ENCODE results near the gene EIF4G3. TPM values are rescaled to one million over a fixed set of nuclear protein-coding genes. Genes with fewer than 3 reads are reported as not detected.
A peak's percentile ranks its signal among the peaks of the same experiment; 100 is the strongest.
"Not testable (repeated sequence)": the region's sequence is repeated elsewhere in the genome, so short reads cannot be mapped to it uniquely, and the experiment has no call there.

The EIF4G3 gene
- polyA plus RNA-seq, 1 donor from 2014 or later = 13.1 TPM

DNA sequence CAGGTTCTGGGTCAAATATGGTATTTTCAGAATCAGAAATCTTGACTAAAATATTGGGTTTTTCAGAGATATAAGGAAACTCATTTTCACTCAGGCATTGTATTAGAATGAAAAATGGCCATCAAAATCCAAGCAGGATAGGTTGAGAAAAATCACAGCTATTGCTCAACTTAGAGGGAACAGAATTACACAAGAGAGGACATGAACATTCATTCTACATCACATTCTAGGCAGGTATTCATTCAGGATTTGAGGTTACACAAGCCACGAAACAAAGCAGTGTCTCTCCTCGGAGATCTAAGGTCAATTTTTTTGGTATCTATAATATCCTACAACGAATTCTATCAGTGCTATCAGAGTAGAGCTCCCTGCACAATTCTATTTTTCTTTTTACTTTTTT is 226.0 kb downstream of the EIF4G3 start:
- Mint-ChIP-seq H3K27ac (peak overlapping the region in 1 of 3 donors; percentile 15), H3K4me1 (peaks cover 4 to 12% (median 4%) of the 10 kb centered on the region in 3 donors), H3K9me3 (no peaks in the 10 kb centered on the region), H3K4me3 (no peak overlapping the region), H3K27me3 (no peaks in the 10 kb centered on the region), H3K36me3 (peaks cover 7% of the 10 kb centered on the region)

- Mint-ChIP-seq H3K27ac (peak overlapping the region in 1 of 3 donors; percentile 15), H3K4me1 (peaks cover 4 to 12% (median 4%) of the 10 kb centered on the region in 3 donors), H3K27me3 (no peaks in the 10 kb centered on the region), H3K4me3 (no peak overlapping the region), H3K36me3 (peaks cover 7% of the 10 kb centered on the region), H3K9me3 (no peaks in the 10 kb centered on the region)
Measured at GRCh38 chr1:20949871-20950590, 226.7 kb downstream of the EIF4G3 start.

- H3K27me3 Mint-ChIP-seq = no peaks in the 10 kb centered on the region
- H3K9me3 Mint-ChIP-seq = no peaks in the 10 kb centered on the region
- H3K4me3 Mint-ChIP-seq = no peak overlapping the region
- peaks cover 6% of the 10 kb centered on the region for H3K36me3 Mint-ChIP-seq
- H3K4me1 Mint-ChIP-seq = peaks cover 4 to 12% (median 4%) of the 10 kb centered on the region in 3 donors
- no peak overlapping the region for H3K27ac Mint-ChIP-seq
Measured at GRCh38 chr1:20948101-20948500, 228.6 kb downstream of the EIF4G3 start.

DNA sequence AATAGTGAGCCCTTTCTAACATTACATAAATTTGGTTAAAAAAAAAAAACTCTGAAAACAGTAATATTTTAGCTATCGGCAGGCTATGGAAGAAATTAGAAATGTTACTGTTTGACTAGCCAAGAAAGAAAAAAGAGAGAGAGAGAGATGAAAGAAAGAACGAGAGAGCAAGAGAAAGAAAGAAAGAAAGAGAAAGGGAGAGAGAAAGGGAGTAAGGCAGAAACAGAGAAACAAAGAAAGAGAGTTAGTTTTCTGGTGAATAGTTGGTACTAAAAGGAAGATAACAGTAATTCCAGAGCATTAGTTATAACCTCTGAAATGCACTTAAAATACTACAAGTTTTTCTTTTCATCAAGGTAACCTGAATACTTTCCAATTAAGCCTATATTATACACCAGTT is 229.3 kb downstream of the EIF4G3 start:
- peaks cover 4 to 12% (median 4%) of the 10 kb centered on the region in 3 donors for H3K4me1 Mint-ChIP-seq
- H3K9me3 Mint-ChIP-seq = no peaks in the 10 kb centered on the region
- peaks cover 5% of the 10 kb centered on the region for H3K36me3 Mint-ChIP-seq
- no peaks in the 10 kb centered on the region for H3K27me3 Mint-ChIP-seq
- H3K27ac Mint-ChIP-seq = no peak overlapping the region
- H3K4me3 Mint-ChIP-seq = no peak overlapping the region

- Mint-ChIP-seq H3K36me3 (peaks cover 9% of the 10 kb centered on the region), H3K27me3 (no peaks in the 10 kb centered on the region), H3K9me3 (no peaks in the 10 kb centered on the region), H3K4me1 (peaks cover 12 to 14% (median 13%) of the 10 kb centered on the region in 3 donors), H3K4me3 (no peak overlapping the region), H3K27ac (no peak overlapping the region)
Measured at GRCh38 chr1:20936621-20937020, 240.1 kb downstream of the EIF4G3 start.

DNA sequence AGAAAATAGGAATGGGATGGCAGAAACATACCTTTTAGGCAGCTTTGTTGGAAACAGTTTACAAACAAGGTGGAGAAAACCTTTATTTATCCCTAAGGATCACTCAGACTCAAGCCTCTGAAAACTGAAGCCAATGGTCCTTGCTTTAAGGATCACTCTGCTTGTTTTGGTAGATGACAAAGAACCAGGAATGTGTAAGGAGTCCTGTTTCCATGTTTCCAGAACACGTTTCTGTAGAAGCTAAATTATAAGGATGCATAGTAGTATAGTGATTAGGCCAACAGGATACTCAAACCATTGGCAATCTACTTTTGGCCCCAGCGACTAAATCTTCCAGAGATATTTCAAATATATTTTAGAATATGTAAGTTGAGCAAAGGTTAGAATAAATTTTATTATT is 240.5 kb downstream of the EIF4G3 start:
- H3K27ac Mint-ChIP-seq = no peak overlapping the region
- H3K9me3 Mint-ChIP-seq = no peaks in the 10 kb centered on the region
- H3K4me3 Mint-ChIP-seq = no peak overlapping the region
- no peaks in the 10 kb centered on the region for H3K27me3 Mint-ChIP-seq
- peaks cover 9% of the 10 kb centered on the region for H3K36me3 Mint-ChIP-seq
- H3K4me1 Mint-ChIP-seq = peaks cover 12 to 14% (median 13%) of the 10 kb centered on the region in 3 donors

DNA sequence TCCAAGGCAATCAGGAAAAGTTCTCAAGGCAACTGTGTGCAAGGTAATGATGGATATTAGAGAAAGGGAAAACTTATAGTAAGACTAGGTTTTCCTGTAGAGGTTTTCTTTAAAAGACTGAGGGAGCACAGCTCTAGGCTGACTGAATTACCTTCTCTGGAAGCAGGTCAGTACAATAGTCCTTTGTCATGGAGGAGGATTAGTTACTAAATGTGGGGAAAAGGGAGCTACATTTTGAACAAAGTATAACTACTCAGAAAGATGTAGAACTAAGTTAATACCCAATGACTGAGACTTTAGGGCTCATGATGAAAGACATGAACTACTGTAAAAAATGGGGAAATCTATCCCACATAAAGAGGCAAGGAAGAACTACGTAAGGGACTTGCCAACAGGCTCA is 241.0 kb downstream of the EIF4G3 start:
- Mint-ChIP-seq H3K9me3 (no peaks in the 10 kb centered on the region), H3K4me3 (no peak overlapping the region)

DNA sequence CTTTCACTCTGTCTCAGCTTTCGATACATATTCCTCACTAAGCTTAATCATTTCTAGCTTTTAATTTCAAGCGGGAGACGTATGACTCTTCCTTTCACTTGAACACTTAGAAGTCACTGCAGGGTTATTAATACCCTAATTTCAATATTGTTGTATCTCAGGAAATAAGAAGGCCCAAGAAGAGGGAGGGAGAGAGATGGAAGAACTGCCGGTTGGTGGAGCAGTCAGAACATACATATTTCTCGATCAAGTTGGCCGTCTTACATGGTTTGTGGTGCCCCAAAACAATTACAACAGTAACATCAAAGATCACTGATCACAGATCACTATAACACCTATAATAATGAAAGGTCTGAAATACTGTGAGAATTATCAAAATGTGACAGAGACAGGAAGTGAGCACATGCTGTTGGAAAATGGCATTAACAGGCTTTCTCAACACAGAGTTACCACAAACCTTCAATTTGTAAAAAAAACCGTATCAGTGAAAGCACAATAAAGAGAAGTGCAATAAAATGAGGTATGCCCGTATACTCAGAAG is 244.2 kb downstream of the EIF4G3 start:
- H3K9me3 Mint-ChIP-seq = no peaks in the 10 kb centered on the region
- peak overlapping the region; percentile 12 to 27 (median 21) for H3K27ac Mint-ChIP-seq
- H3K36me3 Mint-ChIP-seq = peaks cover 9% of the 10 kb centered on the region
- peaks cover 13 to 20% (median 14%) of the 10 kb centered on the region in 3 donors for H3K4me1 Mint-ChIP-seq
- H3K27me3 Mint-ChIP-seq = no peaks in the 10 kb centered on the region
- peak overlapping the region in 1 of 4 donors; percentile 42 for H3K4me3 Mint-ChIP-seq

More for the DNA sequence above, 241.0 kb downstream of the EIF4G3 start:
- no peaks in the 10 kb centered on the region for H3K27me3 Mint-ChIP-seq
- no peak overlapping the region for H3K27ac Mint-ChIP-seq
- H3K36me3 Mint-ChIP-seq = peaks cover 8% of the 10 kb centered on the region
- H3K4me1 Mint-ChIP-seq = peaks cover 12 to 14% (median 13%) of the 10 kb centered on the region in 3 donors

DNA sequence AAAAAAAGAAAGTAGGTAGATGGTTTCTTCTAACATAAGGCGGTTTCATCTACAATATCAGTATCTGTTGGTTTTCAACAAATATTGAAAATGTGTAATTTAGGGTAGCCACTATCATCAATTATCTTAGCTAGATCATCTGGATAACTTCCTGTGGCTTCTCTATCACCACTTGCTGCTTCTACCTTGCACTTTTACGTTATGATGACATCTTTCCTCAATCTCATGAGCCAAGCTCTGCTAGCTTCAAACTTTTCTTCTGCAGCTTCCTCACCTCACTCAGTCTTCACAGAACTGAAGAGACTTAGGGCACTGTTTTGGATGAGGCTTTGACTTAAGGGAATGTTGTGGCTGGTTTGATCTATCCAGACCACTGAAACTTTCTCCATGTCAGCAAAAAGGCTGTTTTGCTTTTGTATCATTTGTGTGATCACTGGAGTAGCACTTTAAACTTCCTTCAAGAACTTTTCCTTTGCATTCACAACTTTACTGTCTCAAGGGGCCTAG is 244.7 kb downstream of the EIF4G3 start:
- Mint-ChIP-seq H3K4me3 (no peak overlapping the region), H3K36me3 (peaks cover 9% of the 10 kb centered on the region), H3K27me3 (no peaks in the 10 kb centered on the region), H3K9me3 (no peaks in the 10 kb centered on the region), H3K27ac (peak overlapping the region in 1 of 3 donors; percentile 21), H3K4me1 (peaks cover 16 to 20% (median 16%) of the 10 kb centered on the region in 3 donors)

- Mint-ChIP-seq H3K27ac (no peak overlapping the region), H3K36me3 (peaks cover 7% of the 10 kb centered on the region), H3K4me3 (no peak overlapping the region), H3K9me3 (no peaks in the 10 kb centered on the region), H3K4me1 (peaks cover 16 to 20% (median 18%) of the 10 kb centered on the region in 3 donors), H3K27me3 (no peaks in the 10 kb centered on the region)
Measured at GRCh38 chr1:20930427-20930826, 246.3 kb downstream of the EIF4G3 start.

DNA sequence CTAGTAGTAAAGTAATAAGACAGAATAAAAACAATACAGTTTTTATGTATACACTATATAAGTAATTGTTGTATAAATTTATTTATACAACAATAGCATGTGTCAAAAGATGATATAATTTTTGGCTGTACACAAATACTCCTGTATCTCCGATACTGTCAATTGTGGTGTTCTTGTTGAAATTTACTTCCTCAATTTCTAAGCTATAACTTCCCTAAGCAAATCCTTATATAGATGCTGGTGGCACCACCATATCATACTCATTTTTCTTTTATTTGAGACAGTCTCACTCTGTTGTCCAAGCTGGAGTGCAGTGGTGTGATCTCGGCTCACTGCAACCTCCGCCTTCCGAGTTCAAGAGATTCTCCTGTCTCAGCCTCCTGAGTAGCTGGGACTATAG is 248.6 kb downstream of the EIF4G3 start:
- Mint-ChIP-seq H3K27ac (no peak overlapping the region), H3K27me3 (no peaks in the 10 kb centered on the region), H3K4me3 (no peak overlapping the region), H3K9me3 (no peaks in the 10 kb centered on the region), H3K4me1 (peaks cover 14 to 20% (median 16%) of the 10 kb centered on the region in 3 donors), H3K36me3 (peaks cover 3% of the 10 kb centered on the region)

- Mint-ChIP-seq H3K27ac (no peak overlapping the region), H3K4me1 (no peaks in the 10 kb centered on the region), H3K4me3 (no peak overlapping the region), H3K36me3 (peaks cover 4% of the 10 kb centered on the region), H3K9me3 (no peaks in the 10 kb centered on the region), H3K27me3 (no peaks in the 10 kb centered on the region)
Measured at GRCh38 chr1:20921285-20921684, 255.4 kb downstream of the EIF4G3 start.

DNA sequence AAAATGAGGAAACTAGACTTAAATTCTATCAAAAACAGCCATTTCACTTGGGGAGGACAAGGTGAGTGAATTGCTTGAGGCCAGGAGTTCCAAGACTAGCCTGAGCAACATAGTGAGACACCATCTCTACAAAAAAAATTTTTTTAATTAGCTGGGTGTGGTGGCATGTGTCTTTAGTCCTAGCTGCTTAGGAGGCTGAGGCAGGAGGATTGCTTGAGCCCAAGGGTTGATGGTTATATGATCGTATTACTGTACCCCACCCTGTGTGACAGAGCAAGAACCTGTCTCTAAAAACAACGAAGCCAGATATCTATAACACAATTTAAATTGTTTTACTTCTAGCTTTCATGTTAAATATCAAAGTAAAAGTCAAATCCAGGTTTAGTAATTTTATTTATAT is 263.5 kb downstream of the EIF4G3 start:
- H3K27ac Mint-ChIP-seq = no peak overlapping the region
- no peaks in the 10 kb centered on the region for H3K9me3 Mint-ChIP-seq
- no peak overlapping the region for H3K4me3 Mint-ChIP-seq
- no peaks in the 10 kb centered on the region for H3K27me3 Mint-ChIP-seq
- peaks cover 6% of the 10 kb centered on the region for H3K36me3 Mint-ChIP-seq
- peaks cover 0 to 1% (median 0%) of the 10 kb centered on the region in 3 donors for H3K4me1 Mint-ChIP-seq

DNA sequence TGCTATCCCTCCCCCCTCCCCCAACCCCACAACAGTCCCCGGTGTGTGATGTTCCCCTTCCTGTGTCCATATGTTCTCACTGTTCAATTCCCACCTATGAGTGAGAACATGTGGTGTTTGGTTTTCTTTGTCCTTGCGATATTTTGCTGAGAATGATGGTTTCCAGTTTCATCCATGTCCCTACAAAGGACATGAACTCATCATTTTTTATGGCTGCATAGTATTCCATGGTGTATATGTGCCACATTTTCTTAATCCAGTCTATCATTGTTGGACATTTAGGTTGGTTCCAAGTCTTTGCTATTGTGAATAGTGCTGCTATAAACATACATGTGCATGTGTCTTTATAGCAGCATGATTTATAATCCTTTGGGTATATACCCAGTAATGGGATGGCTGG is 269.2 kb downstream of the EIF4G3 start:
- not testable (repeated sequence) for H3K4me1 Mint-ChIP-seq, H3K9me3 Mint-ChIP-seq

GRCh38 chr1:20903437-20903836 is 273.3 kb downstream of the EIF4G3 start:
- peaks cover 6% of the 10 kb centered on the region for H3K36me3 Mint-ChIP-seq
- H3K27ac Mint-ChIP-seq = no peak overlapping the region
- no peaks in the 10 kb centered on the region for H3K27me3 Mint-ChIP-seq

More for the DNA sequence above, 269.2 kb downstream of the EIF4G3 start:
- not testable (repeated sequence) for H3K27ac Mint-ChIP-seq, H3K27me3 Mint-ChIP-seq, H3K36me3 Mint-ChIP-seq, H3K4me3 Mint-ChIP-seq

DNA sequence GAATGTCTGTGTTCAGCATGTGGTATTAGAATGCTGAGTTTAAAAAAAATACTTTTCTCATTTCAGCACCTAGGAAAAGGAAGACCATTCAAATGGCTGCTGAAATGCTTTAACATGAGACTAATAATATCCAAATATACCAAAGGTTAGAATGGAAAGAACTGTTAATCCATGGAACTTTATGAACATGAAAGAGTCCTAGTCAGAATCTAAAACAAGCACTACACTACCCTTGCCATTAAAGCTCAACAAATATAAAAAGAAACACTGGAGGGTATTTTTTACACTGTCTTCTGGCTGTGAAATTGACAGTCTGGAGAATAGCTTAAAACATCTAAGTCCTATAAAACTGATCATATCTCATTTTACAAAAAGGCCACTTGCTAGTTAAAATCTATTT is 276.6 kb downstream of the EIF4G3 start:
- H3K4me1 Mint-ChIP-seq = no peaks in the 10 kb centered on the region
- H3K9me3 Mint-ChIP-seq = no peaks in the 10 kb centered on the region
- H3K36me3 Mint-ChIP-seq = peaks cover 6% of the 10 kb centered on the region
- H3K27me3 Mint-ChIP-seq = no peaks in the 10 kb centered on the region
- no peak overlapping the region for H3K4me3 Mint-ChIP-seq
- H3K27ac Mint-ChIP-seq = no peak overlapping the region

More at GRCh38 chr1:20903437-20903836, 273.3 kb downstream of the EIF4G3 start:
- Mint-ChIP-seq H3K4me1 (no peaks in the 10 kb centered on the region), H3K9me3 (no peaks in the 10 kb centered on the region), H3K4me3 (no peak overlapping the region)
